ENCODE measurements around the gene ZNF672. TPM values are rescaled to one million over a fixed set of nuclear protein-coding genes. Genes with fewer than 3 reads are reported as not detected.

ZNF672 gene
- total and polyA plus RNA-seq, 2 of the 13 experiments (the other 11 are each of a cell fraction or from before 2014, with no cell fraction given) = 17.2 to 22.9 TPM

GRCh38 chr1:248838357-248839167 is 538 bp downstream of the ZNF672 start (continued):
- TF ChIP-seq ZNF691 (CRISPR knock-in tag; IDR thresholded peaks at IDR 0.05; ENCODE audit: borderline replicate concordance, low read depth) (no peak), DZIP1 (CRISPR knock-in tag; IDR thresholded peaks at IDR 0.05) (no peak), SP1 (IDR thresholded peaks at IDR 0.05) (no peak), SP1 (CRISPR knock-in tag; IDR thresholded peaks at IDR 0.05) (no peak), IRX3 (CRISPR knock-in tag; IDR thresholded peaks at IDR 0.05; ENCODE audit: borderline replicate concordance, low read depth) (no peak), ZNF543 (CRISPR knock-in tag; IDR thresholded peaks at IDR 0.05) (peak; percentile 60), PAXIP1 (CRISPR knock-in tag; conservative IDR thresholded peaks at IDR 0.05) (peak; percentile 38; the same call in 1 of the 2 replicates), NFE2L2 (IDR thresholded peaks at IDR 0.05; ENCODE audit: low read length) (no peak), CEBPZ (IDR thresholded peaks at IDR 0.05; ENCODE audit: low read length) (no peak), ZNF350 (CRISPR knock-in tag; IDR thresholded peaks at IDR 0.05; ENCODE audit: borderline replicate concordance, low read depth) (peak; percentile 87), RCOR2 (CRISPR knock-in tag; IDR thresholded peaks at IDR 0.05) (no peak), SMAD1 (CRISPR knock-in tag; IDR thresholded peaks at IDR 0.05; ENCODE audit: borderline replicate concordance, low read depth) (no peak), CBX5 (CRISPR knock-in tag; IDR thresholded peaks at IDR 0.05; ENCODE audit: borderline replicate concordance) (no peak), TAF1 (CRISPR knock-in tag; IDR thresholded peaks at IDR 0.05) (peak; percentile 89), XBP1 (CRISPR knock-in tag; IDR thresholded peaks at IDR 0.05) (no peak; the same call in 1 of the 2 replicates), ZNF501 (CRISPR knock-in tag; IDR thresholded peaks at IDR 0.05) (no peak; the same call in 1 of the 2 replicates)

All from HepG2 (cell line).